ENCODE results near the gene SYAP1.

DNA sequence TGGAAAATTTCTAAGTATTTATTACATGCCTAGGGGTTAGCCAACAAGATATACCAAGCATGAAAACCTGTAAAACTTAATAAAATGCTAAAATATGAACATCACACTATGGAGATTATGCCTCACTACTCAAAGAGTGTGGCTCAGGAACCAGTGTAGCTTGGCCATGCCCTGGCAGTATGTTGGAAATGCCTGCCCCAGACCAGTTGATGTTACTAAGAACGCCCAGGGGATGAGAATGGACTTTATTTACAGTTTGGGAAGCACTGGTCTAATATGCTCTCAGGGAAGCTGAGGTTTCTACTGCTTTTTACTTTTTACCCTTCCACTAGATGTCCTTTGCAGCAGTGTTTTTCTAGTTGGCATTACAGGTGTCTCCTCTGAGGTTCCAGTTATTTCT is 43.2 kb downstream of the SYAP1 start:
- TF ChIP-seq EP300 (IDR thresholded peaks at IDR 0.05; ENCODE audit: borderline replicate concordance) (no peak), CEBPB (IDR thresholded peaks at IDR 0.05) (no peak), NFIC (IDR thresholded peaks at IDR 0.05) (no peak), FOXM1 (IDR thresholded peaks at IDR 0.05; ENCODE audit: borderline replicate concordance, low read depth) (no peak), YY1 (IDR thresholded peaks at IDR 0.05; ENCODE audit: low read depth) (no peak), CREB1 (IDR thresholded peaks at IDR 0.05; ENCODE audit: low read depth) (no peak), TAF1 (IDR thresholded peaks at IDR 0.05; ENCODE audit: low read depth) (no peak), RAD21 (IDR thresholded peaks at IDR 0.05; ENCODE audit: low read depth) (no peak), TEAD4 (IDR thresholded peaks at IDR 0.05) (no peak), TCF12 (IDR thresholded peaks at IDR 0.05; ENCODE audit: low read depth) (no peak), EGR1 (IDR thresholded peaks at IDR 0.05) (no peak)
- TF ChIP-seq, protein P1, sequence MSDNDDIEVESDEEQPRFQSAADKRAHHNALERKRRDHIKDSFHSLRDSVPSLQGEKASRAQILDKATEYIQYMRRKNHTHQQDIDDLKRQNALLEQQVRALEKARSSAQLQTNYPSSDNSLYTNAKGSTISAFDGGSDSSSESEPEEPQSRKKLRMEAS (IDR thresholded peaks at IDR 0.05) = no peak
- TF ChIP-seq, protein P2, sequence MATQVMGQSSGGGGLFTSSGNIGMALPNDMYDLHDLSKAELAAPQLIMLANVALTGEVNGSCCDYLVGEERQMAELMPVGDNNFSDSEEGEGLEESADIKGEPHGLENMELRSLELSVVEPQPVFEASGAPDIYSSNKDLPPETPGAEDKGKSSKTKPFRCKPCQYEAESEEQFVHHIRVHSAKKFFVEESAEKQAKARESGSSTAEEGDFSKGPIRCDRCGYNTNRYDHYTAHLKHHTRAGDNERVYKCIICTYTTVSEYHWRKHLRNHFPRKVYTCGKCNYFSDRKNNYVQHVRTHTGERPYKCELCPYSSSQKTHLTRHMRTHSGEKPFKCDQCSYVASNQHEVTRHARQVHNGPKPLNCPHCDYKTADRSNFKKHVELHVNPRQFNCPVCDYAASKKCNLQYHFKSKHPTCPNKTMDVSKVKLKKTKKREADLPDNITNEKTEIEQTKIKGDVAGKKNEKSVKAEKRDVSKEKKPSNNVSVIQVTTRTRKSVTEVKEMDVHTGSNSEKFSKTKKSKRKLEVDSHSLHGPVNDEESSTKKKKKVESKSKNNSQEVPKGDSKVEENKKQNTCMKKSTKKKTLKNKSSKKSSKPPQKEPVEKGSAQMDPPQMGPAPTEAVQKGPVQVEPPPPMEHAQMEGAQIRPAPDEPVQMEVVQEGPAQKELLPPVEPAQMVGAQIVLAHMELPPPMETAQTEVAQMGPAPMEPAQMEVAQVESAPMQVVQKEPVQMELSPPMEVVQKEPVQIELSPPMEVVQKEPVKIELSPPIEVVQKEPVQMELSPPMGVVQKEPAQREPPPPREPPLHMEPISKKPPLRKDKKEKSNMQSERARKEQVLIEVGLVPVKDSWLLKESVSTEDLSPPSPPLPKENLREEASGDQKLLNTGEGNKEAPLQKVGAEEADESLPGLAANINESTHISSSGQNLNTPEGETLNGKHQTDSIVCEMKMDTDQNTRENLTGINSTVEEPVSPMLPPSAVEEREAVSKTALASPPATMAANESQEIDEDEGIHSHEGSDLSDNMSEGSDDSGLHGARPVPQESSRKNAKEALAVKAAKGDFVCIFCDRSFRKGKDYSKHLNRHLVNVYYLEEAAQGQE (IDR thresholded peaks at IDR 0.05; ENCODE audit: low read depth) = no peak
- TF ChIP-seq, protein P3, sequence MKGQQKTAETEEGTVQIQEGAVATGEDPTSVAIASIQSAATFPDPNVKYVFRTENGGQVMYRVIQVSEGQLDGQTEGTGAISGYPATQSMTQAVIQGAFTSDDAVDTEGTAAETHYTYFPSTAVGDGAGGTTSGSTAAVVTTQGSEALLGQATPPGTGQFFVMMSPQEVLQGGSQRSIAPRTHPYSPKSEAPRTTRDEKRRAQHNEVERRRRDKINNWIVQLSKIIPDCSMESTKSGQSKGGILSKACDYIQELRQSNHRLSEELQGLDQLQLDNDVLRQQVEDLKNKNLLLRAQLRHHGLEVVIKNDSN (IDR thresholded peaks at IDR 0.05) = no peak

All from Ishikawa (cell line).